Activated T-helper 17 cell treated with anti-CD3 and anti-CD28 coated beads, Interleukin-2, amount 50 U/mL, for 72 hours (primary cell): ENCODE results near the gene MAPKBP1. TPM values are rescaled to one million over a fixed set of nuclear protein-coding genes. Genes with fewer than 3 reads are reported as not detected.

Experiments used
- ATAC-seq: fragments of 150-1000 bp; cut with Tn5 transposase; replicated peaks from 2 replicates; pipeline ENCODE4 v1.10.0; 2021; ENCODE audit warnings: mild to moderate bottlenecking, moderate library complexity
- H3K27ac Mint-ChIP-seq: one replicate; pipeline ENCODE4 v1.8.0; 2022; ENCODE audit warnings: mixed read lengths
- H3K27me3 Mint-ChIP-seq: one replicate; pipeline ENCODE4 v1.8.0; 2022; ENCODE audit warnings: mixed read lengths
- H3K36me3 Mint-ChIP-seq: one replicate; pipeline ENCODE4 v1.8.0; 2022; ENCODE audit warnings: low read depth, mild to moderate bottlenecking, mixed read lengths
- H3K4me1 Mint-ChIP-seq: one replicate; pipeline ENCODE4 v1.8.0; 2022; ENCODE audit warnings: mixed read lengths
- H3K4me3 Mint-ChIP-seq: one replicate; pipeline ENCODE4 v1.8.0; 2022; ENCODE audit warnings: mild to moderate bottlenecking, mixed read lengths
- H3K9me3 Mint-ChIP-seq: one replicate; pipeline ENCODE4 v1.8.0; 2022; ENCODE audit warnings: mixed read lengths
- total RNA-seq, 2 donors: library from RNA; stranded (reverse); gene quantifications; one replicate each; pipeline ENCODE4 v1.2.3, GENCODE V29; 2022

The MAPKBP1 gene
- total RNA-seq, 2 donors from 2014 or later = 33.7 to 45.5 TPM

DNA sequence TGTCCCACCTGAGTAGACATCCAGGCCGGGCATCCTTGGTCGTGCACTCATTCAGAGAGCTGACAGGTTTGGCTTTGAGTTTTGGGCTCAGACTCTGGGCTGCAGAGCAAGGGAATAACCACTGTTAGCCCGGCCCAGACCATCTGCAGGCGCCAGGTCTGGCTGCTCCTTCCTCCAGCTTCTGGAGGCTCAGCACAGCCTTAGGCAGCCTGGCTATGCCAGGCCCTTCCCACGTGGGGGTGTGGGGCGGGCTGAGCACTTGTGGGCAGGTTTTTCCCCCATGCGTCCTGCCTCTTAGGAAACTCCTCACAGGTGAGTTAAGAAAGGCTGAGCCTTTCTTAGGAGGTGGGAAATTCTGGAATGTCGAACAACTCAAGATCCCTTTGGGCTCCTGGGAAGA lies 75.6 kb downstream of the MAPKBP1 start:
- H3K9me3 Mint-ChIP-seq = no peaks in the 10 kb centered on the region
- no peak for ATAC-seq
- no peak overlapping the region for H3K4me3 Mint-ChIP-seq
- no peak overlapping the region for H3K27ac Mint-ChIP-seq
- H3K36me3 Mint-ChIP-seq = peaks cover 28% of the 10 kb centered on the region
- H3K27me3 Mint-ChIP-seq = no peaks in the 10 kb centered on the region
- peaks cover 6% of the 10 kb centered on the region for H3K4me1 Mint-ChIP-seq

DNA sequence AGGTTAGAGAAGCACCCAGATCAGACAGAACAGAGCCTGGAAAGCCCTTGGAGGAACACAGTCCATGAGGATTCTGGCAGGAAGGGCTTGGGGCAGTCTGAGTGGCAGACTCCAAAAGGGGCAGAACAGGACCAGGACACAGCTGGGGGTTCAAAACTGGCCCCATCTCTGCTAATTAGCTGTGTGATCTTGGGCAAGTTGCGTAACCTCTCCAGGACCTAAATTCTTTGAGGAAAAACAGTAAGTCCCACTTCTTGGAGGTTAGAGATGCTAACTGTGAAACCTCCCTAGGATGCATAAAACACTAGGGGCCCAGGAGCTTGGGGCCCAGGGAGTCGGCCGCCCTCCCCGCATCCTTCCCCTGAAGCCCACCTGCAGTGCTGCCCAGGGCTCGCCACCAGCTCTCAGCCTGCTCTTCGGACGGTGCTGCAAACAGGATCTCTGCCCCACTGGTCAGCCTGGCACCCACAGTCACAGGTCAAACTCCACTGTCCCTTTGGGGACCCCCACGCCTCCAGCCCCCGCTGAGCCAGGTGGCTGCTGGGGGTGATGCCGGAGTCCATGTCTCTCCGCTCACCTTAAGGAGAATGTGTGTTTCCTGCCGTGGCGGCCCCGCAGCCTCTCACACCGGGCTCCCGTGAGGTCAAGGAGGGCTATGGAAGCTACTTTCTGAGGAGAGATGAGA lies 76.3 kb downstream of the MAPKBP1 start:
- no peak for ATAC-seq
- Mint-ChIP-seq H3K27me3 (no peaks in the 10 kb centered on the region), H3K36me3 (peaks cover 26% of the 10 kb centered on the region), H3K4me3 (no peak overlapping the region), H3K9me3 (no peaks in the 10 kb centered on the region), H3K27ac (no peak overlapping the region), H3K4me1 (peaks cover 6% of the 10 kb centered on the region)

DNA sequence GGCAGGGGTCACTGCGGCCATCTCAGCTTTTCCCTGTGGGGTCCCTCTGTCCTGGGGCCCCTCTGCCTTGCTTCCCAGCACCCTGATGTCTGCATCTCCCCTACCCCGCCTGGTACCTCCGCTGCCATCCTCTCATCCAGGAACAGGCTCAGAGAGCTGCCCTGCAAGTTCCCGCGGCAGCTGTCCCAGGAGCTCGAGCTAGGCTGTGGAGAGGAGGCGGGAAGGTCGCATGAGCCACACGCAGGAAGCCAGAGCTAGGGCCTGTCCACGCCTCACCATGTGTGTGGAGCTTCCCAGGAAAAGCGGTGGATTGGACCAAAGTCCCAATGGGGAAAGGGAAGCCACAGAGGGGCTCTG lies 76.9 kb downstream of the MAPKBP1 start:
- no peaks in the 10 kb centered on the region for H3K27me3 Mint-ChIP-seq
- H3K9me3 Mint-ChIP-seq = no peaks in the 10 kb centered on the region
- peaks cover 6% of the 10 kb centered on the region for H3K4me1 Mint-ChIP-seq
- ATAC-seq = no peak
- H3K27ac Mint-ChIP-seq = no peak overlapping the region
- no peak overlapping the region for H3K4me3 Mint-ChIP-seq
- peaks cover 20% of the 10 kb centered on the region for H3K36me3 Mint-ChIP-seq

DNA sequence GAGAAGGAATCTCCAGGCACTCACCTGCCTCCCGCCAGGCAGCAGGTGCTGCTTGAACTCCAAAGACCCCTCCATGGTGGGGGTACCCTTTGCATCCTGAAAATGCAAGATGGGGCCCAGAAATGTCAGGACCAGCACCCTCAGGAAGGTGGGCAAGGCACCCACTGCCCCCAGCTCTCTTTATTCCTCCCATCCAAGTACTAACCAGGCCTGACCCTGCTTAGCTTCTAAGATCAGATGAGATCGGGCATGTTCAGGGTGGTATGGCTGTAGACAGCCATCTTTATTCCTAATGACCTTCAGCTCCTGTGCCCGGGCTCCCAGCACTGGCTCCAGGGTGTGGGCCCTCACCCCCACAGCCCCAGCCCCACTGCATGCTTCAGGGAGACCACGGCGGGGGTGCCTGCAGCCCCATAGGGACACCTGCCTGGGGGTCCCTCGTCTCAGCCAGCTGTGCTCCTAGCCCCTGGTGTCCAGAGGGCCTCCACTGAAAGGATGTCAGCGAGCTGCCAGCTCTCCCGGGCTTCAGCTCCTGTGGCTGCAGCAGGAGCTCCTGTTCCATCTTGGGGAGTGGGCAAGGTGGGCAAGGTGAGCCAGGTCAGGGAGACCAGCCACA lies 77.6 kb downstream of the MAPKBP1 start:
- Mint-ChIP-seq H3K36me3 (peaks cover 13% of the 10 kb centered on the region), H3K4me1 (peaks cover 6% of the 10 kb centered on the region), H3K27me3 (no peaks in the 10 kb centered on the region), H3K4me3 (no peak overlapping the region), H3K9me3 (no peaks in the 10 kb centered on the region), H3K27ac (no peak overlapping the region)
- ATAC-seq = no peak

DNA sequence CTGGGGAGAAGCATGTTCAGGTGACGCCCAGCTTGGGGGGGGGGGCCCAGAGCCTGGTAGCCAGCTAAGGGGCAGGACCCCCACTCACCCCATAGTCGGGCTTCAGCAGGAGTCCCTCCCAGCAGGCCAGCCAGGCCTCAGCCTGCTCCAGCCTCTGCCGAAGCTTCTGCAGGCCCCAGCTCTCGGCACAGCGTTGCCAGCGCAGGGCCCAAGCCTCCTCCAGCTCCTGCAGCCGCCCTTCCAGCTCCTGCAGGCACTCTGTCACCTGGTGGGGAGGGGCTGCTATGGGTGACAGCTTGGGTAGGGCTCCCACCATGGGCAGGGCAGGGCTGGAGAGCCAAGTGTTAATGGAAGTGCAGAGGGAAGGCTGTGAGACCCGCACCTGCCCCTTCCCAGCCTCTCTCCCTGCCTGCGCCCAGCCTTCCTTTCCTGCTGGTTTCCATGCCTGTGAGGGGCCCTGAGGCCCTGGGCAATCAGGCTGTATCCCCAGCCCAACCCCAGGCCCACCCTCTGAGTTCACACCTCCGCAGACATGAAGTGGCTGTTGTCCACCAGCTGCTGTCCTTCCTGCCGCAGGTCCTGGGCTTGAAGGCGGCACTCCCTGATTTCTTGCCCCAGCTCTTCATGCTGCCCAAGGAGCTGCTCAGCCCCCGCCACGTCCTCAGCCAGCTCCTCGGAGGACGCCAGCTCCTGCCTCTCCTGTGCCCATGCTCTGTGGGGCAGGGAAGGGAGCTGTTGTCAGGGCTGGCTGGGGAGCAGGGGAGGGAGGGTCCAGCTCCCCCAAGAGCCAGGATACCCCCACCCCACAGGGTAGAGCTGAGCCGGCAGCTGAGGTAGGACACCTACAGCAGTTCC lies 78.7 kb downstream of the MAPKBP1 start:
- Mint-ChIP-seq H3K4me3 (no peak overlapping the region), H3K36me3 (peaks cover 6% of the 10 kb centered on the region), H3K27ac (no peak overlapping the region), H3K27me3 (no peaks in the 10 kb centered on the region), H3K4me1 (peaks cover 6% of the 10 kb centered on the region), H3K9me3 (no peaks in the 10 kb centered on the region)
- ATAC-seq = no peak

DNA sequence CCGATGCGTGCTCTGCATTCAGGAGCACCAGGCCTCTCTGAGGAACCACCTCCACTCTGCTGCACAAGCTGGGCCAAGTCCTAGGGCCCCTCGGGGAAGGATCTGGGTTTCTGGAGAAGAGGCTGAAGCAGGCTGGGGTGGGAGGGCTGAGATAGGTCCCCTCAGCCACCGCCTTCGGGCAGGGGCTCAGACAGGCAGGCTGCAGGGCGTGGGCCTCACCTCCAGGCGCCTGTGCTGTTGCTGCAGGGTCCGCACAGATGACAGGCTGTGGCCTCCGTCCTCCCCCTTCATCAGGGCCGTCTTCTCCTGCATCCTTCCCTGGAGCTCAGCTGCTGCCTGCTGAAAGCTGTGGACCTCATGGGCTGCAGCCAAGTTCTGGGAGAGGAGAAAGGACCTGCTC lies 79.5 kb downstream of the MAPKBP1 start:
- no peaks in the 10 kb centered on the region for H3K27me3 Mint-ChIP-seq
- H3K9me3 Mint-ChIP-seq = no peaks in the 10 kb centered on the region
- no peak for ATAC-seq
- H3K4me1 Mint-ChIP-seq = no peaks in the 10 kb centered on the region
- no peak overlapping the region for H3K27ac Mint-ChIP-seq
- H3K36me3 Mint-ChIP-seq = no peaks in the 10 kb centered on the region
- no peak overlapping the region for H3K4me3 Mint-ChIP-seq

DNA sequence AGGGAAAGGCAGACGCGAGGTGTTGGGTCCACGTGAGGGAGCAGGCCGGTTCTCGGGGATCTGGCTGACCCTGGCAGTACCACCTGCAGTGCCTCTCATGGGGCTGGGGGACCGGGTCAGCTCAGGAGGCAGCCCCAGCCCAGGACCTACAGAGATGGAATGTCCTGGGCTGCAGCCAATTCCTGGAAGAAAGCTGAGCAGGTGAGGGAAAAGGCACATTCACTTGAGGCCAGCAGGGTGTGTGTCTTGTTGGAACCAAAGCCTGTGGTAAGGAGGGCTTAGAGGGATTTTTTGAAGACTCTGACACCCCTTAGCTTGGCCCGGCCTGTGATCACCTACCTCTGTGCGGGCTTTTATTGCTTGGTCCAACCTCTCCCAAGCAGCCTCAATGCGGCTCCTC lies 80.2 kb downstream of the MAPKBP1 start:
- H3K4me1 Mint-ChIP-seq = no peaks in the 10 kb centered on the region
- no peaks in the 10 kb centered on the region for H3K36me3 Mint-ChIP-seq
- no peaks in the 10 kb centered on the region for H3K9me3 Mint-ChIP-seq

DNA sequence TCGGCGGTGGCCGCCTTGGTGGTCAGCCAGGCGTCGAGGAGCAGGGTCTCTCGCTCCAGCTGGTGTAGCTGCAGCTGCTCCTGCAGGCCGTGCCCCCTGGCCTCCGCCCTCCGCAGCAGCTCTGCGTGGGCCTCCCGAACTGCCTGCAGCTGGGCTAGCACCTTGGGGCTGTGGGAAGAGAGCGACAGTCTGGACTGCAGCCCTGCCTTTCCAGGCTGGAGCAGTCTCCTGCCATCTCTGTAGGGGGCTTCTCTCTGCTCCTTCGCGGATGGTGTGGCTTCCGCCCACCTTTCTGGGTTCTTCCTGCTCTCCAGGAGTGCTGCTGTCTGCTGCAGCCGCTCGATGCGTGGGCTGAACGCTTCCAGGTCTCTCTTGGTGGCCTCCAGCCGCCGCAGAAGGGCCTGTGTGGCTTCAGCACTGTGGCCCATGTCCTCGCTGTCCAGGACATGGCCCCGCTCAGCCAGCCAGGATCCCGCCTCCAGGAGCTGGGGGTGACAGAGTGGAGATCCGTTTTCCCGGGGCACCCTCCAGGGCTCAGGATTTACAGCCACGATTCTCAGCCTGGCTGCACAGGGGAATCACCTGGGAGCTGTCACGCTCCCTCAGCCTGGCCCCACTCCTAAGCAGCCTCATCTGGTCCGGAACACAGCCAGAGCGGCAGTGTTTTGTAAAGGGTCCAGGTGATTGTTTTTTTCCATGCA lies 81.1 kb downstream of the MAPKBP1 start:
- H3K9me3 Mint-ChIP-seq = no peaks in the 10 kb centered on the region
- no peak overlapping the region for H3K27ac Mint-ChIP-seq
- no peaks in the 10 kb centered on the region for H3K4me1 Mint-ChIP-seq
- H3K4me3 Mint-ChIP-seq = no peak overlapping the region
- ATAC-seq = no peak
- H3K36me3 Mint-ChIP-seq = no peaks in the 10 kb centered on the region
- no peaks in the 10 kb centered on the region for H3K27me3 Mint-ChIP-seq

More for the DNA sequence above, 80.2 kb downstream of the MAPKBP1 start:
- ATAC-seq = no peak
- Mint-ChIP-seq H3K27ac (no peak overlapping the region), H3K27me3 (no peaks in the 10 kb centered on the region), H3K4me3 (no peak overlapping the region)

DNA sequence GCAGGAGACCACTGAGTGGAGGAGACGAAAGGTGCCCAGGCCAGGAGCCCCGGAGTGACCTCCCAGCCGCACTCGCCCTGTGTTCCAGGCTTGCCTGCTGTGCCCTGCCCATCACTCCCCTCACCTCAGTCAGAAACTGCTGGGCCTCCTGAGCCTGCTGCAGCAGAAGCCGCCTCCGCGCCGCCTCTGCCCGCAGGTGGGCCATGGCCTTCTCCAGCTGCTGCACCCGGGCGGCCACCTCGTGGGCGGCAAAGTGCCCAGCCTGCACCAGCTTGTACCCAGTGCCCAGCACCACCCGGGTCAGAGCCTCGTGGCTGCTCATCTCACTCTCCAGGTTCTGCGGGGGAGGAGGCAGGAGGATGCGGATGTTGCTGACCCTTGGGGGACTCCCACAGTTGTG lies 82.0 kb downstream of the MAPKBP1 start:
- Mint-ChIP-seq H3K4me3 (no peak overlapping the region), H3K4me1 (no peaks in the 10 kb centered on the region), H3K27ac (no peak overlapping the region), H3K9me3 (no peaks in the 10 kb centered on the region), H3K36me3 (no peaks in the 10 kb centered on the region), H3K27me3 (no peaks in the 10 kb centered on the region)
- ATAC-seq = no peak

DNA sequence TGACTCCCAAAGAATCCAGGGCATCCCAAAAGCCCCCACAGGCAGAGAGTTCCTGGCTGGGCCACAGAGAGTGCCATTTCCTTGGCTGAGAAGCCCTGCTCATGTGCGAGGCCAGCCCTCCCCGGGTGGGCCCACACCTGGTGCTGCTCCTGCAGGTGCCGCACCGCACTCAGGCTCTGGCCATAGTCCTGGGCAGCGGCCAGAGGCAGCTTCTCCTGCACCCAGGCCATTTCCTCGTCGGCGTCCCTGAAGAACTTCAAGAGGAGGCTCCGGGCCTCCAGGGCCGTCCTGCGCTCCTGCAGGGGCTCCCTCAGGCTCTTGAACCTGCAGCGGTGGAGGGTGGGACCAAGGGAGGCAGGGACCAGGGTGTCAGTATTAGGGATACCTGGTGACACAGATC lies 82.4 kb downstream of the MAPKBP1 start:
- no peak overlapping the region for H3K4me3 Mint-ChIP-seq
- H3K36me3 Mint-ChIP-seq = no peaks in the 10 kb centered on the region
- no peaks in the 10 kb centered on the region for H3K9me3 Mint-ChIP-seq
- no peak for ATAC-seq
- H3K4me1 Mint-ChIP-seq = no peaks in the 10 kb centered on the region
- no peak overlapping the region for H3K27ac Mint-ChIP-seq
- no peaks in the 10 kb centered on the region for H3K27me3 Mint-ChIP-seq

DNA sequence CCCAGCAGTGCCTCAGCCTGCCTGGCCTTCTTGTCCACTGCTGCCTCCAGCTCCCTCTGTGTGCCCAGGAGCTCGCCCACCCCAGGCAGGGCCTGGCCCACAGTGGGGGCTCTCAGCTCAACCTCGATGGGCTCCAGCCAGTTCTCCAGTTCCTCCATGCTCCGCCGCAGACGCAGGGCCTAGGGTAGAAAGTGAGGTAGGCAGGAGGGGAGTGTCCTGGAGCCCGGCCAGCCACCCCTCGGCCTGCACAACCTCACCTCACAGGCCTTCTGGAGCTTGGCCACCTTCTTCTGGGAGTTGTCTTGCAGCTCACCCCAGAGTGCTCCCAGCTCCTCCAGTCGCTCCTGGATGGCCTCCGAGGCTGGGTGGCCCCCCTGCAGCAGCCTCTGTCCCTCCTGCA lies 83.0 kb downstream of the MAPKBP1 start:
- H3K4me3 Mint-ChIP-seq = no peak overlapping the region
- no peaks in the 10 kb centered on the region for H3K36me3 Mint-ChIP-seq
- H3K27me3 Mint-ChIP-seq = no peaks in the 10 kb centered on the region
- H3K4me1 Mint-ChIP-seq = no peaks in the 10 kb centered on the region
- no peak for ATAC-seq
- no peak overlapping the region for H3K27ac Mint-ChIP-seq
- H3K9me3 Mint-ChIP-seq = no peaks in the 10 kb centered on the region

DNA sequence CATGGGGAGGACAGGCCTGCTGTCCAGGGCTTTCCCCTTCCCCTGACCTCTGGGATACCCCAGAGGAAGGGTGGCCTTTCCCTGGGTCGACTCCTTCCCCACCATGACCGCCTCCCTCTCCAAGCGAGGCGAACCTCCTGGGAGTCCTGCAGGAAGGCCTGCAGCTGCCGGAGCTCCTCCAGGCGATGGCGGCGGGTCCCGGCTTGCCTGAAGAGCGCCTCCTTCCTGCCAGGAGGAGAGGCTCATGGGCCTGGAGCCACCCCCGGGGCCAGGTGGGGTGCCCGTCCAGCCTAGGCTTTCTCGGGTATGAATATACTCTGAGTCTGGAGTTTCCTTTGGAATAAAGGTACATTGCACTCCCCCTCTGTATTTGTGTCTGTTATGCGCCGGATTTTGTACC lies 84.5 kb downstream of the MAPKBP1 start:
- ATAC-seq = no peak
- Mint-ChIP-seq H3K4me3 (no peak overlapping the region), H3K36me3 (no peaks in the 10 kb centered on the region), H3K9me3 (no peaks in the 10 kb centered on the region), H3K27ac (no peak overlapping the region), H3K4me1 (no peaks in the 10 kb centered on the region), H3K27me3 (no peaks in the 10 kb centered on the region)

DNA sequence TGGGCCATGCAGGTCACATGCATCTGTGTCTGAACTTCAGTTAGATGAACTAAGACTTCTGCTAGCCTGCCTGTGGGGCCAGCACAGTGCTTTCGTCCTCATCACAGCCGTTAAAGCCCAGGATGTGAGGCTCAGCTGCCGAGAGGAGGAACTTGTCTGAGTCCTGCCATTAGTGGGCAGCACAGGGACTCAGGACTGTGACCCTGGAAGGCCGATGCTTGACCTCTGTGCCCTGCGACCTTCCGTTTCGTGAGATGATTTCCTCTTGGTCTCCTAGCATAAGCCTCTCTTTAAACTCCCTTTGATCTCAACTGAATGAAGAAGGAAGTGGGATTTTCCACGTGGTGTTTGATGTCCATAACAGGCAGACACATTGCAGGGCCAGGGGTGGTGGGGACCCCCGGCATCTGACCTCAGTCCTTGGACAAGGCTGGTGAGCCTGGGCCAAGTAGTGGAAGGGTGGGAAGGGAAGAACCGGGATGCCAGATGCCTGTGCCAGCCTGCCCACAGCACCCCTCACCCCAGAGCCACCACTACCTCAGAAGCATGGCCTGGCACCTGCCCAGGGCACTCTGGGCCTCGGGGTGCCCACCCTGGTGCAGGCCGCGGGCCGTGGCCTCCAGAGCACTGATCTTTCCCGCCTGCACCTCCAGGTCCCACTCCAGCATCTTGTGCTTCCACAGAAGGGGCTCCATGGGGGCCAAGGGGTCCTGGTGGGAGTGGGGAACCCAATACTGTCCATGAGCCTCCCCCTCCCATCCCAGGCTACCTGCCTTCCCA lies 86.0 kb downstream of the MAPKBP1 start:
- Mint-ChIP-seq H3K27me3 (no peaks in the 10 kb centered on the region), H3K9me3 (no peaks in the 10 kb centered on the region), H3K36me3 (no peaks in the 10 kb centered on the region), H3K27ac (no peak overlapping the region), H3K4me3 (no peak overlapping the region), H3K4me1 (no peaks in the 10 kb centered on the region)
- ATAC-seq = no peak

DNA sequence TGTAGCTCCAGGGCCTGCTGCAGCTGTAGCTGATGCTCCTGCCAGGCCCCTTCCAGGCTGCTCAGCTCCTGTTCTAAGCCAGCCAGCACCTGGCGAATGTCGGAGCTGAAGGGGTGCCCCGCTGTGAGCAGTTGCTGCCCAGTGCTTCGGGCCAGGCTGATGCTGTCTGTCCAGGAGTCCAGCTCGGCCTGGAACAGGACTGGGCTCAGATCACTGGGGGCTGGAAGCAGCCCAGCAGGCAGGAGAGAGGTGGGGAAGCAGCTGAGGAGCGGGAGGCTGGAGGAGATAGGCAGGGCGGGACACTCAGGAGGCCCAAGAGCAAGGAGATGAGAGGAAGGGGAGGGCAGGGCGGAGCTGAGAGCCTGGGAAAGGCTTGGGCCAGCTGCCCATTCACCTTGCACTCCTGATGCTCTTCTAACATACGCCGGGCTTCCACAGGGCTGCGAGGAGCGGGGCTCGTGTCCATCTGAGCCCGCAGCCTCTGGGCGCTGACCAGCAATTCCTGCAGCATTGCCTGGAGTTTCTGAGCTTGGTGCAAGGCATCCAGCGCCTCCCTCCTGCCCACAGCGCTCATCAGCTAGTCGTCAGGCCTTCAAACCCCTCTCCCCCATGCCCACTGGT lies 87.6 kb downstream of the MAPKBP1 start:
- Mint-ChIP-seq H3K27me3 (no peaks in the 10 kb centered on the region), H3K27ac (no peak overlapping the region), H3K9me3 (no peaks in the 10 kb centered on the region), H3K4me3 (no peak overlapping the region), H3K36me3 (no peaks in the 10 kb centered on the region), H3K4me1 (no peaks in the 10 kb centered on the region)
- ATAC-seq = no peak
